Spleen (tissue), 7 donors: Measurements from ENCODE around the gene DUSP21.
"Not testable (repeated sequence)": the region's sequence is repeated elsewhere in the genome, so short reads cannot be mapped to it uniquely, and the experiment has no call there.

Source experiments
- CTCF ChIP-seq, 11 experiments: fragments of 200-600 bp in 7 of 11; fragments of 450-650 bp in 4 of 11; sonication (generic) in 4 of 11; IDR thresholded peaks in 8 of 11; conservative IDR thresholded peaks in 3 of 11; 1 replicate in 7 of 11; 2 replicates in 4 of 11; pipeline versions ENCODE4 v1.4.0 to v1.8.0; 2016 to 2021; ENCODE audit warnings: antibody characterized with exemption in 11 of 11, inconsistent platforms in 4 of 11, mild to moderate bottlenecking in 1 of 11
- POLR2A ChIP-seq, 3 donors: fragments of 450-650 bp; IDR thresholded peaks; one replicate each; pipeline ENCODE4 v1.5.1; 2017; ENCODE audit warnings: antibody characterized with exemption in 3 of 3, mild to moderate bottlenecking in 1 of 3
- POLR2AphosphoS5 ChIP-seq, 3 donors: sonication (generic); formaldehyde crosslinking; IDR thresholded peaks; one replicate each; pipeline ENCODE4 v1.5.1; 2017; ENCODE audit warnings: antibody characterized with exemption in 3 of 3
- donor health status: DM: no; HTN: no; CAD: no; lungs with moderate emphysema.
- donor health status: DM: no; HTN: no; CAD: no.
- donor health status: DM: no; HTN: no; CAD: no.

DNA sequence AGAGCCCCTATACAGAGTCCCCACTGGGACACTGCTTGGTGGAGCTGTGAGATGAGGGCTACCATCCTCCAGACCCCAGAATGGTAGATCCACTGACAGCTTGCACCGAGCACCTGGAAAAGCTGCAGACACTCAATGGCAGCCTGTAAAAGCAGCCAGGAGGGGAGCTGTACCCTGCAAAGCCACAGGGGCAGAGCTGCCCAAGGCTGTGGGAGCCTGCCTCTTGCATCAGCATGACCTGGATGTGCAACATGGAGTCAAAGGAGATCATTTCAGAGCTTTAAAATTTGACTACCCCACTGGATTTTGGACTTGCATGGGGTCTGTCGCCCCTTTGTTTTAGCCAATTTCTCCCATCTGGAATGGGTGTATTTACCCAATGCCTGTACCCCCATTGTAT is 20.6 kb upstream of the DUSP21 start:
- not testable (repeated sequence) for TF ChIP-seq CTCF (IDR thresholded peaks at IDR 0.05 in 8 of 11, conservative IDR thresholded peaks at IDR 0.05 in 3 of 11); POLR2A (IDR thresholded peaks at IDR 0.05); POLR2AphosphoS5 (IDR thresholded peaks at IDR 0.05)
